ENCODE results near the gene ZNF445. TPM values are rescaled to one million over a fixed set of nuclear protein-coding genes. Genes with fewer than 3 reads are reported as not detected.

Gene ZNF445
- total RNA-seq, 4 donors from 2014 or later, result 4.8 to 7.0 (median 6.0) TPM

GRCh38 chr3:44414517-44415090 is 62.9 kb downstream of the ZNF445 start:
- no peak overlapping the region for H3K4me3 ChIP-seq (ENCODE audit: low read depth, poor library complexity, severe bottlenecking)
- DNase-seq (ENCODE audit: low spot score in 2 of 2), result no peak
- 85 to 87% methylated on average over 9 to 11 of the region's 11 CpGs for WGBS, 2 donors
- intact Hi-C loops (cut with DNase I; ENCODE audit: low total_unique reads), result no loop called here
- TF ChIP-seq CTCF (IDR thresholded peaks at IDR 0.05), result no peak
- no peak for TF ChIP-seq POLR2A (IDR thresholded peaks at IDR 0.05)

GRCh38 chr3:44412365-44412764 is 65.1 kb downstream of the ZNF445 start:
- intact Hi-C loops (cut with DNase I; ENCODE audit: low total_unique reads), result no loop called here
- TF ChIP-seq CTCF (IDR thresholded peaks at IDR 0.05) (no peak), POLR2A (IDR thresholded peaks at IDR 0.05) (no peak)
- no peak overlapping the region for H3K4me3 ChIP-seq (ENCODE audit: low read depth, poor library complexity, severe bottlenecking)
- 74 to 78% methylated on average over 10 of the region's 10 CpGs for WGBS, 2 donors
- no peak for DNase-seq (ENCODE audit: low spot score in 2 of 2)

DNA sequence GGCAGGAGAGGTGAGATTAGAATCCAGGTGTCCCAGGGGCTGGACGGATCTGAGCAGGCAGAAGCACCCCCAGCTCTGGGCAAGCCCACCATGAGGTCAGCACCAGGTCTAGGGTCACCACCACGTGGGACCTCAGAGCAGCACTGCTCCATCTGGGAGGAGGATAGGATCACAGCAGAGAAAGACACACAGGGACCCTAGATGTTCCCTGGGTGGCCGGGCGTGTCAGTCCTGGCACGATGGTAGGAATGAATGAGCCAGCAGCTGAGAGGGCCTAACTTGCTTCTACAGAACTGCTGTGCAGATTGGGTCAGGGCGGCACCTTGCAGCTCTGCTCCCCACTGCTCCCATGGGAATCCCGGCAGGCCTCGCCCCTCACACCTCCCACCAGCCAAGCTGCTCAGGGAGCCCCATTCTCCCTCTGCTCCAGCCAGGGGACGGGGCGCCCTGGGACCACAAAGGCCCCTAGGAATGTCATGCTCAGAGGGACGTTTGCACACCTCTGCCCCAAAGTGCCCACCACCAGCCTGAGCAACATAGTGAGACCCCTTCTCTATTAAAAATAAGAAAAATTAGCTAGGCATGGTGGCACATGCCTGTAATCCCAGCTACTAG is 66.3 kb downstream of the ZNF445 start:
- no peak for TF ChIP-seq POLR2A (IDR thresholded peaks at IDR 0.05)
- TF ChIP-seq CTCF (IDR thresholded peaks at IDR 0.05), result no peak
- DNase-seq (ENCODE audit: low spot score in 2 of 2), result peak in 1 of 2 donors; percentile 79
- H3K4me3 ChIP-seq (ENCODE audit: low read depth, poor library complexity, severe bottlenecking), result no peak overlapping the region
- intact Hi-C loops (cut with DNase I; ENCODE audit: low total_unique reads), result no loop called here
- WGBS, 2 donors, result 68 to 77% methylated on average over 11 of the region's 11 CpGs

GRCh38 chr3:44409640-44410410 is 67.6 kb downstream of the ZNF445 start:
- intact Hi-C loops (cut with DNase I; ENCODE audit: low total_unique reads), result no loop called here
- no peak for TF ChIP-seq POLR2A (IDR thresholded peaks at IDR 0.05)
- 70 to 89% methylated on average over 4 of the region's 4 CpGs for WGBS, 2 donors
- H3K4me3 ChIP-seq (ENCODE audit: low read depth, poor library complexity, severe bottlenecking), result no peak overlapping the region
- peak in 1 of 2 donors; percentile 74 for DNase-seq (ENCODE audit: low spot score in 2 of 2)

- WGBS, 2 donors, result 94 to 96% methylated on average over 3 of the region's 3 CpGs
- no peak overlapping the region for H3K4me3 ChIP-seq (ENCODE audit: low read depth, poor library complexity, severe bottlenecking)
- TF ChIP-seq CTCF (IDR thresholded peaks at IDR 0.05) (no peak), POLR2A (IDR thresholded peaks at IDR 0.05) (no peak)
- no peak for DNase-seq (ENCODE audit: low spot score in 2 of 2)
- intact Hi-C loops (cut with DNase I; ENCODE audit: low total_unique reads), result no loop called here
Observed at GRCh38 chr3:44402548-44402947, 74.9 kb downstream of the ZNF445 start.

DNA sequence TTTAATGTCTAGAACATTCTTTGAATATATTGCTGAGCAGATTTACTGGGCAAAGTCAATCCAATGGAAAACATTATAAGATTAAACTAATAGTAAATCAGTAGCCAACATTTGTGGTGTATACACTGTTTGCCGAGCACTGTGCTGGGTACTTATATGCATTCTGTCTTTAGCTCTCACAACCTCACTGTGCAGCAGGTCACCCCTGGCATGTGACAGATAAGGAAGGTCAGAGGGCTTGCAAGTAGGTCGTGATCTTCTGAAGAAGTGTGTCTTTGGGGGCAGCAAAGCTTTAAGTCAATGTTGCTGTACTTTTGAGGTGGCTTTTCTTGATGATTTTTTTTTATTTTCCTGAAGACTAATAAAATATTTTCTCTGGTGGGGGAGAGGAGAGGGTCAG is 76.7 kb downstream of the ZNF445 start:
- H3K4me3 ChIP-seq (ENCODE audit: low read depth, poor library complexity, severe bottlenecking), result no peak overlapping the region
- DNase-seq (ENCODE audit: low spot score in 2 of 2), result no peak
- intact Hi-C loops (cut with DNase I; ENCODE audit: low total_unique reads), result no loop called here
- WGBS, 2 donors, result 79 to 88% methylated on average over 2 of the region's 2 CpGs
- TF ChIP-seq POLR2A (IDR thresholded peaks at IDR 0.05) (no peak), CTCF (IDR thresholded peaks at IDR 0.05) (no peak)

All from lower leg skin (tissue), 4 donors.